K562 (cell line): ENCODE results near the gene ELP5. TPM values are rescaled to one million over a fixed set of nuclear protein-coding genes. Genes with fewer than 3 reads are reported as not detected.
A peak's percentile ranks its signal among the peaks of the same experiment; 100 is the strongest.

Experiments used
- ESRRA ChIP-seq: fragments of 450-650 bp; IDR thresholded peaks from 2 replicates; pipeline ENCODE4 v1.6.1; 2014; ENCODE audit warnings: low read depth, mild to moderate bottlenecking, moderate library complexity, borderline replicate concordance
- ETS2 ChIP-seq: IDR thresholded peaks from 2 replicates; pipeline ENCODE4 v1.6.1; 2016; ENCODE audit warnings: borderline replicate concordance, missing genetic modification characterization, mild to moderate bottlenecking, moderate library complexity, missing compliant biosample characterization; ENCODE audit not compliant: poor library complexity, severe bottlenecking
- FOSL1 ChIP-seq: fragments of 200-800 bp; sonication (Bioruptor generic); conservative IDR thresholded peaks from 2 replicates; pipeline ENCODE4 v1.6.1; 2016; ENCODE audit warnings: missing genetic modification characterization, missing compliant biosample characterization
- HCFC1 ChIP-seq: IDR thresholded peaks from 2 replicates; pipeline ENCODE4 v1.6.1; 2012; ENCODE audit warnings: low read depth, low read length, improper control_type of control experiment
- IRF2 ChIP-seq: sonication (generic); formaldehyde crosslinking; IDR thresholded peaks from 2 replicates; pipeline ENCODE4 v1.8.1; 2022; ENCODE audit warnings: mild to moderate bottlenecking, missing genetic modification reagents
- L3MBTL2 ChIP-seq: fragments of 450-650 bp; IDR thresholded peaks from 2 replicates; pipeline ENCODE4 v1.6.1; 2016; ENCODE audit warnings: mild to moderate bottlenecking, moderate library complexity
- NBN ChIP-seq: fragments of 450-650 bp; IDR thresholded peaks from 2 replicates; pipeline ENCODE4 v1.6.1; 2016; ENCODE audit warnings: low read depth, mild to moderate bottlenecking
- NUFIP1 ChIP-seq: fragments of 450-650 bp; IDR thresholded peaks from 2 replicates; pipeline ENCODE4 v1.6.1; 2018; ENCODE audit not compliant: partially characterized antibody
- PHF20 ChIP-seq: fragments of 450-650 bp; IDR thresholded peaks from 2 replicates; pipeline ENCODE4 v1.6.1; 2018; ENCODE audit not compliant: partially characterized antibody
- SMC3 ChIP-seq: conservative IDR thresholded peaks from 2 replicates; pipeline ENCODE4 v1.6.1; 2011; ENCODE audit warnings: low read depth, low read length, improper control_type of control experiment; ENCODE audit not compliant: insufficient read depth
- SNRNP70 ChIP-seq: fragments of 200-400 bp; formaldehyde crosslinking; optimal IDR thresholded peaks from 2 replicates; pipeline ENCODE3; 2017; ENCODE audit warnings: low read depth, low read length
- TFE3 ChIP-seq: fragments of 450-650 bp; formaldehyde crosslinking; IDR thresholded peaks from 2 replicates; pipeline ENCODE4 v1.4.0; 2020; ENCODE audit warnings: mild to moderate bottlenecking, mixed read lengths
- TOE1 ChIP-seq, 2 experiments: fragments of 450-650 bp in 1 of 2; sonication (generic) in 1 of 2; formaldehyde crosslinking in 1 of 2; IDR thresholded peaks; 2 replicates each; pipeline versions ENCODE4 v1.7.1 to v1.8.0; 2016 to 2022; ENCODE audit warnings: borderline replicate concordance in 2 of 2, mild to moderate bottlenecking in 2 of 2, antibody characterized with exemption in 1 of 2, inconsistent platforms in 1 of 2, low read depth in 1 of 2, missing genetic modification reagents in 1 of 2, moderate library complexity in 1 of 2
- ZNF311 ChIP-seq: fragments of 250-450 bp; sonication (Bioruptor Pico); IDR thresholded peaks from 2 replicates; pipeline ENCODE4 v1.4.0; 2020; ENCODE audit warnings: mild to moderate bottlenecking, moderate library complexity
- ZNF561 ChIP-seq: fragments of 450-650 bp; formaldehyde crosslinking; conservative IDR thresholded peaks from 2 replicates; pipeline ENCODE4 v1.4.0; 2020; ENCODE audit warnings: mild to moderate bottlenecking, moderate library complexity
- ZNF57 ChIP-seq: fragments of 450-650 bp; formaldehyde crosslinking; IDR thresholded peaks from 2 replicates; pipeline ENCODE4 v1.4.0; 2020; ENCODE audit warnings: mild to moderate bottlenecking, moderate library complexity
- ZNF766 ChIP-seq: fragments of 200-800 bp; sonication (Bioruptor generic); conservative IDR thresholded peaks from 2 replicates; pipeline ENCODE4 v1.6.1; 2016; ENCODE audit warnings: missing genetic modification characterization, missing compliant biosample characterization
- ZSCAN29 ChIP-seq: fragments of 450-650 bp; IDR thresholded peaks from 2 replicates; pipeline ENCODE4 v1.6.1; 2017
- polyA plus RNA-seq, 8 experiments: library from polyadenylated mRNA; depleted of rRNA in 4 of 8; stranded (reverse) in 5 of 8; unstranded in 3 of 8; fragments of >200 nt; fragmentation: Nextera tagmentation in 2 of 8; fragmentation: Illumina TruSeq in 1 of 8; extraction: Ambion mirVana in 2 of 8; extraction: Trizol in 1 of 8; gene quantifications; 2 replicates each; pipeline versions ENCODE4 v1.2.1 to v1.2.3, GENCODE V29; 2011 to 2014; ENCODE audit warnings: inconsistent platforms in 1 of 8, missing spikeins in 1 of 8
- total RNA-seq, 7 experiments: library from RNA; depleted of rRNA in 6 of 7; stranded (reverse); fragments of >200 nt in 6 of 7; fragmentation: Illumina TruSeq in 2 of 7; extraction: Trizol in 2 of 7; gene quantifications; 2 replicates each; pipeline versions ENCODE4 v1.2.1 to v1.2.3, GENCODE V29; 2011 to 2021; ENCODE audit warnings: low replicate concordance in 1 of 7
- TF ChIP-seq, protein P1 (sequence below): conservative IDR thresholded peaks from 2 replicates; pipeline ENCODE4 v1.6.1; 2011; ENCODE audit warnings: low read depth, mild to moderate bottlenecking, low read length; ENCODE audit not compliant: control insufficient read depth
- TF ChIP-seq, protein P2 (sequence below), 2 experiments: fragments of 450-650 bp; IDR thresholded peaks; 2 replicates each; pipeline ENCODE4 v1.6.1; 2016

ELP5 gene
- total and polyA plus RNA-seq, 9 of the 15 experiments (the other 6 are each of a cell fraction or from before 2014, with no cell fraction given), result 25.7 to 77.9 (median 52.9) TPM

- peak; percentile 65; the same call in 1 of the 2 replicates for TF ChIP-seq ZNF766 (CRISPR knock-in tag)
- no peak for TF ChIP-seq IRF2 (CRISPR knock-in tag)
- no peak for TF ChIP-seq ETS2
- TF ChIP-seq SMC3, result no peak
- 0 out of 2 replicates have a peak, but pooled peaks have one; percentile 35 for TF ChIP-seq TOE1 (IDR thresholded peaks at IDR 0.05; ENCODE audit: borderline replicate concordance)
- no peak for TF ChIP-seq TOE1 (CRISPR knock-in tag; IDR thresholded peaks at IDR 0.05; ENCODE audit: borderline replicate concordance, low read depth)
- no peak for TF ChIP-seq ZSCAN29
- TF ChIP-seq TFE3, result no peak
- TF ChIP-seq NUFIP1, result no peak
- TF ChIP-seq HCFC1, result peak; percentile 7
- TF ChIP-seq, protein P1, sequence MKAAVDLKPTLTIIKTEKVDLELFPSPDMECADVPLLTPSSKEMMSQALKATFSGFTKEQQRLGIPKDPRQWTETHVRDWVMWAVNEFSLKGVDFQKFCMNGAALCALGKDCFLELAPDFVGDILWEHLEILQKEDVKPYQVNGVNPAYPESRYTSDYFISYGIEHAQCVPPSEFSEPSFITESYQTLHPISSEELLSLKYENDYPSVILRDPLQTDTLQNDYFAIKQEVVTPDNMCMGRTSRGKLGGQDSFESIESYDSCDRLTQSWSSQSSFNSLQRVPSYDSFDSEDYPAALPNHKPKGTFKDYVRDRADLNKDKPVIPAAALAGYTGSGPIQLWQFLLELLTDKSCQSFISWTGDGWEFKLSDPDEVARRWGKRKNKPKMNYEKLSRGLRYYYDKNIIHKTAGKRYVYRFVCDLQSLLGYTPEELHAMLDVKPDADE, result peak; percentile 93
- no peak for TF ChIP-seq FOSL1 (tag)
- no peak for TF ChIP-seq ZNF561
- TF ChIP-seq ESRRA, result no peak; the same call in 1 of the 2 replicates
- no peak for TF ChIP-seq PHF20
- no peak for TF ChIP-seq NBN
- TF ChIP-seq SNRNP70, result no peak
- peak; percentile 25; the same call in 1 of the 2 replicates for TF ChIP-seq L3MBTL2
- TF ChIP-seq ZNF311, result no peak
- TF ChIP-seq, protein P2, sequence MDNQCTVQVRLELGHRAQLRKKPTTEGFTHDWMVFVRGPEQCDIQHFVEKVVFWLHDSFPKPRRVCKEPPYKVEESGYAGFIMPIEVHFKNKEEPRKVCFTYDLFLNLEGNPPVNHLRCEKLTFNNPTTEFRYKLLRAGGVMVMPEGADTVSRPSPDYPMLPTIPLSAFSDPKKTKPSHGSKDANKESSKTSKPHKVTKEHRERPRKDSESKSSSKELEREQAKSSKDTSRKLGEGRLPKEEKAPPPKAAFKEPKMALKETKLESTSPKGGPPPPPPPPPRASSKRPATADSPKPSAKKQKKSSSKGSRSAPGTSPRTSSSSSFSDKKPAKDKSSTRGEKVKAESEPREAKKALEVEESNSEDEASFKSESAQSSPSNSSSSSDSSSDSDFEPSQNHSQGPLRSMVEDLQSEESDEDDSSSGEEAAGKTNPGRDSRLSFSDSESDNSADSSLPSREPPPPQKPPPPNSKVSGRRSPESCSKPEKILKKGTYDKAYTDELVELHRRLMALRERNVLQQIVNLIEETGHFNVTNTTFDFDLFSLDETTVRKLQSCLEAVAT (IDR thresholded peaks at IDR 0.05), result no peak
- TF ChIP-seq ZNF57 (CRISPR knock-in tag), result no peak
These were observed 37.5 kb upstream of the ELP5 start (continued) for GRCh38 chr17:7214300-7215135.
